NCI-H526 (cell line): ENCODE results near the gene ERBB4.

Experiments
- DNase-seq, 2 experiments: peaks; one replicate each; lab custom pipeline; 2025; lab: John Stamatoyannopoulos, UW

Gene ERBB4

DNA sequence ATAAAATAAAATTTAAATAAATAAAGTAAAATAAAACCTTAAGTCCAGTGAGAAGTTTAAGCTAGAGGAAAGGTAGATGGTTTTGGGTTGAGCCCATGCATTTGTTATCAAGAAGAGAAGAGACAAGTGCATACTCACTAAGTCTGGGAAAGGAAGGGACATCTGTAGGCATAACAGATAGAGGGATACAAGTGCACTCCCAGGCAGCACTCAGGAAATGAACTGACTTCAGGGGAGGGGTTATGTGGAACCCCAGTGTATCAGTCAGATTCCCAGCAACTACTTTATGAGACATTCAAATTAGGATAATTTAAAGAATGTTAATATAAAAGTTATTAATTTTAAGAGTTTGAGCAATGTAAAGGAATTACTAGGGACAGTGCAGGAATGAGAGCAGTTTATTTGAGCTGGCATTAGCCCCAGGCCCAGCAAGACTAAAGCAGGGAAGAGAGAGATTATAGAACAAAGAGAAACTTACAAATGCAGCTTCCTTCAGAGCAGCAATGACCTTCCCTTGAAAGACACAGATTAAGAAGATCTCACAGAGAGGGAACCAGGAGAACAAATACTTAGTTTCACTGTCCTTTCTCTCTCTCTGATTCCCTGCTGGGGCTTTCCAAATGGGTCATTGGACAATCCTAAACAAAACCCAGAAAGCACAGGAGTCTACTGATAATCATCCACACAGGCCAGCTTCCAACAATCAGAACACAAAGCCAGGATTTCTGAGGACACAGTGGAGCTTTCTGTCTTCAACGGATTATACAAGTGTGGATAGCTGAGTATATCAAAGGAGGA is 109.7 kb downstream of the ERBB4 start:
- DNase-seq, result peak in 1 of 2 experiments; percentile 11

DNA sequence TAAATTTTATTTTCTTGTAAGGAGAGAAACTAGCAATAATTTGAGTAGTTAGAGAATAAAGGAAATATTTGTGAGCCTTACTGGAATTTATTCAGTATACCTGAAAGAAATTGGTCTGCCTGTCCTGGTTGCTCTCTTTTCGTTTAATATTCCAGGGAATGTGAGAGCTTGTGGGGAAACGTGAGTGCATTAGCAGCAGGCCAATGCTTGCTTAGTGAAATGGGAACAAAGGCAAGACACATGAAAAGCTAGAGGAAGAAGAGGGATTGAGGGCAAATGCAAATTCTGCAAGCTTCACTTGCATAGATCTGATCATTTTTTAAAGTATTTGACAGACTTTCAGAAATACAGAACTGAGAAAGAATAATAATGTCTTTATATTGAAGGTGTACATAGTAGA is 111.0 kb downstream of the ERBB4 start:
- DNase-seq, result peak; percentile 69 to 83

DNA sequence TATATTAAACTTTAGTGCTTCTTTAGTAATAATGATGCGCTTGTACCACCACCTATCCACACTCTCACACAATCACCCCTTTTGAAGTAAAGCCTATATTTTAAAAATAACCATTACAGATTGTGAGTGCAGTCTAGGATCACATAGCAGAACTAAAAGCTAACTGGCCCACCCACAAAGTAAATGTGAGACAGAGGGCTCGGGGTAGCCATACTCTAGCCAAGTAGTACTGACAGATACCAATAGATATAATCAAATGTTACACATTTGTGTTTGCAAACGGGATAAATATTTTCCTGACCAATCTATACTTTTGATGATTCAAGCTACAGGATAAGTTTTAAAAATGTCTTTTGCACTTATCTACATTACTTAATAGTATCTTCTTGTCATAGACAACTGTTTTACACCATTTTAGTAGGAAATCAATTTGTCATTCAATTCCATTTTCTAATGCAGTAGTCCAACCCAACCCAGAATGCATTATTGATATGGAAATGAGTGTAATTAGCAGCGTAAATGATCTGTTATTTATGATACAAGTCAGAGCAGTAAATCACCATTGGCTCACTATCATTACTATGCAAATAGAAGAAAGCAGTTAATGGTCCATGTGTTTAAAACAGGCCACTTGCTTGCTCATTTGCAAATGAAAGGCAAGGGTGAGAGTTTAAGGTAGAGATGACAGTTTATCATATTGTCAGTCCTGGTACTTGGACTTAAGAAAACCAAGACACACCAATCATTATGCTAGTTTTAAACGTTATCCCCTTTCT is 111.8 kb downstream of the ERBB4 start:
- peak; percentile 81 to 85 for DNase-seq

DNA sequence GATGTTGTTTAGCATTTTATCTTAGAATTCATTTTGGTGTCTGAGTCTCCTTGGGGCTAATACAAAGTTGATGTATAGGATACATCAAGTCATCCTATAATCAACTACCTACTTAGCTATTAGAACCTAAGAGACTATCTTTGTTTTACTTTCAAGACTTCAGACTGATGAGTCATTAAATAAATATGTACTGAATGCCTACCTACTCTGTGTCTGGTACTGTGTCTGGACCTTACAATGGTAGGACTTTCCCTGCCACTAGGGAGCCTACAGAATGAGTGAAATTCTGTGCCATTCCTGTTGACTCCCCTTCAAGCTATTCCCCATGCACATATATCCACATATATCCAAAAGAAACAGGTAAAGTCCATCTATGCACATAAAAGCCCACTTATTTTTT is 114.5 kb downstream of the ERBB4 start:
- DNase-seq, result no peak

DNA sequence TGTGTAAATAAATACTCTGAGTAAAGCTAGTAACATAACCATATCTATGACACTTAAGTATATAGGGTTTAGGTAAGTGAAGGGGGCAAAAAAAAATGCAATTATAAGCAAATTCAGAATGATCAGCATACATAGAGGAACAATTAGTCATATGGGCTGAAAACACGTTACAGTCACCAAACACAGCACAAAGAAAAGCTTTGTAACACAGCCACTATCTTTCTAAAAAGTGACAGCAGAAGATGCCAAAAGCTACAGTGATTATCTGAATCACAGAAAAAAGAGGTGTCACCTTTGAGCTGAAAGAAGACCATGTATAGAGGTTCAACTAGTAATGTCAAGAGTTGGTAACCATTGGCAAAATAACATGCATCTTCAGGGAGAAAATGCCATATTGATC is 115.5 kb downstream of the ERBB4 start:
- no peak for DNase-seq

DNA sequence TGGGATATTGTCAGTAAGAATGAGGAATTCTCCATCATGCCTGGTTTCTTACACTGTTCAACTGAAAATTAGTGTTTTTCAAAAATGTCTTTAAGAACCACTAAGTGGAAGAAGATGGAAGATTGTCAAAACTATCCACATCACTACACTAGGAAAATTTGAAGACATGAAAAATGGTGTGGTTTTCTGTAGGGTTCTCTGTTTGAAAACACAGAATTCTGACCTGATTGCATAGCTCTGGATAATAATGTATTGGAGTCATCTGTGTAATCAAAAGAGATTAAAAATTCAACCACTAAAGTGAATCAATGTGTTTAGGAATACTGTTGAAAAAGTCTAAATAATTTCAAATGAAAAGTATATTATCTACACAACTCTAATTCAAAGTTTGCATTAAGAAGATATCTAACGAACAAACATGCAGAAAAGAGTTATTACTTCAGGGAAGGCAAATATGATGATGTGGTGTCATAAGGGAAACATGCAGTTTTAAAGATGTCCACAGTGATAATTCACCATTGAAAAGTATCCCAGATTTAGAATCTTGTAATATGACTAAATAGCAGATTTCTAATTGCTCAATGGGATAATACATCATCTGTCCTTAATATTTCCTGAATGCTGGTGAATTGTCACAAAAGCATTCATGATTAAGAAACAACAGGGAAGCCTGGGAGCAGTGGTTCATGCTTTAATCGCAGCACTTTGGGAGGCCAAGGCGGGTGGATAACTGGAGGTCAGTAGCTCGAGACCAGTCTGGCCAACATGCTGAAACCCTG is 116.9 kb downstream of the ERBB4 start:
- DNase-seq, result no peak

DNA sequence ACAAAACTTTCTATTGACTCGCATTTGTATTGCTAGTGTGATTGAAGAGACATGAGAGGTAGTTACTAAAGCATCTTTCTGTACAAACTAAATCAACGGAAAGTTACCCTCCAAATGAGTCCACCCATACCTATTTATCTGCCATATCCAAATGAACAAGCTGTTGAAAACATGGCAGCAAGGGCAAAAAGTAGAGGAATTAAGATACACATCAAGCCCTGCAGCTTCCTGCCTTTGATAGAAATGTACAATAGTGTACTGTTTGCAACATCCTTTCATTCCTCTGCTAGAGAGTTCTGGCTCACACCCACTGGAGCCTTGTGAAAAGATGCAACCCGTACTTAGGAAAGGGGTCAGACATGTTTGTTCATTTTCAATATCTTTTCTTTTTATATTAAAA is 122.5 kb downstream of the ERBB4 start:
- DNase-seq, result no peak

DNA sequence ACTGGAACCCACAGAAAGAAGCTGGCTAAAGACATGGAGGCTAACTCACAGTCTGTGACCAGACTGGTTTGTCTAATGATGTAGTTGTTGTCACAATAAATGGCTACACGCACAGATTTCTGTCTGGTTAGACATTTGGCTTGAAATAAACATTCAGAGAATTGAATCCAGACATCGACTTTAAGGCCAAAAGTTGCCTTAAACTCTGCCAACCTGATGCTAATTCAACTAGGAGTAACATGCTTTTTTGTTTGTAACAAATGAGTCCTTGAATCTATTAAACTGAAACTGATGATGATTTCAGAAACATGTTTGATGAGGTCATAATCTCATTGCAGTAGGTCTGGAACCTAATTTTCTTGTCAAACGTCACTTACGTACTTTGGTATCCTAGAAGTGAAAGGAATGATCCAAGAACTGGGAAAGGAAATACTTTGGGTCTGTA is 123.8 kb downstream of the ERBB4 start:
- no peak for DNase-seq

DNA sequence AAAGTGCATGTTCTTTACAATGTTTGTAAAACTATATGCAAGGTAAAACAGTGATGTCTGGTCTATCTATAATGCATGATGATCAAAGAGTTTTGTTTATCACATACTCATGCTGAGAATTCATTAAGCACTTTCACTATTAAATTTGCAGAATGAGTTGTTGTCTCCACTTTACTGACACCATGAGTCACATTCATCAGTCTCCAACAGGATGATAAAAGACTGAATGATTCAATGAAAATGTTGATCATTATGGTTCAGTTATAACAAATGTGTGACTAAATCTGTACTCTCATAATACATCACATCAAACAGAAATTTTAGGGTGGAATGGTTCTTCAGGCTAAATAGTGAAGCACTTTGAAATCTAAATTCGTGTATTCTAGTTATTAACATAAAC is 129.0 kb downstream of the ERBB4 start:
- DNase-seq, result no peak

DNA sequence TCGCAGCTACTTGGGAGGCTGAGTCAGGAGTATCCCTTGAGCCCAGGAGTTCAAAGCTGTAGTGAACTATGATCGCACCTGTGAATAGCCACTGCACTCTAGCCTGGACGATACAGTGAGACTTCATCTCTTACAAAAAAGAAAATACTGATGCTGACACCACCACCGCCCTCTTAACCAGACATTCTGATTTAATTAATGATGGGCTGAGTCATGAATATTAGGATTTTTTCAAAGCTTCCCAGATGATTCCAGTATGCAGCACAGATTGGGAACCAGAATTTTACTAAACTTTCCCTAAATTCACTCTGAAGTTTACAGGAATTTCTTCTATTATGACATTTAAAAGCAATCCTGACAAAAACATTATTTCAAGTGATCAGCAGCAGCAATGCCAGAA is 130.1 kb downstream of the ERBB4 start:
- no peak for DNase-seq

DNA sequence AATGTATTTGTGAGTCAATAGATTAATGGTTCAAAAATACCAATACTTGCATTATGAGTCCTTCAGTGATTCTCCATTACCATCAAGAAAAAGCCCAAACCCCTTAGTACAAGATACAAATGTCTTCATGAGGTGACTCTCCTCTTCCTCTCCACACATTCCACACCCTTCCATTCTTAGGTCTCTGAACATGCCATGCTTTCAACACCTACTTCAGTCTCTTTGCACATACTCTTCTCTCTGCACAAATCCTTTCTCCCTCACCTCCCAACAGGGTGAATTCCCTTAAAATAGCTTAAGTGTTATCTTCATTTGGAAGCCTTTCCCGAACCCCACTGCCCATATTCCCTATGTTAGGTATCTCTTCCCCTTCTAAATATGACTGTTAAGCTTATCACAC is 131.9 kb downstream of the ERBB4 start:
- no peak for DNase-seq

DNA sequence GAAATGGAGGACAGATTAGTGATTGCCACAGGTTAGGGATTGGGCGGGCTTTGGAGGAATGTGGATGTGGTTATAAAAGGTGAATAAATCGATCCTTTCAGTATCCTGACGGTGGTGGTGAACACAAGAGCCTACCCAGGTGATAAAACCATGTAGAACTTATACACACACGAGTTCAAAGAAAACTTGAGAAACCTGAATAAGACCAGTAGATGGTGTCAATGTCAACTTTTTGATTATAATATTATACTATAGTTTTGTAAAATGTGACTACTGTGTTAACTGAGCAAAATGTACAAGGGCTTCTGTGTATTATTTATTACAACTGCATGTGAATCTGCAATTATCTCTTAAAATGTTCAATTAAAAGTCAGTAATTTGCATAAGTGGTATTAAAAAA is 136.3 kb downstream of the ERBB4 start:
- DNase-seq, result no peak

DNA sequence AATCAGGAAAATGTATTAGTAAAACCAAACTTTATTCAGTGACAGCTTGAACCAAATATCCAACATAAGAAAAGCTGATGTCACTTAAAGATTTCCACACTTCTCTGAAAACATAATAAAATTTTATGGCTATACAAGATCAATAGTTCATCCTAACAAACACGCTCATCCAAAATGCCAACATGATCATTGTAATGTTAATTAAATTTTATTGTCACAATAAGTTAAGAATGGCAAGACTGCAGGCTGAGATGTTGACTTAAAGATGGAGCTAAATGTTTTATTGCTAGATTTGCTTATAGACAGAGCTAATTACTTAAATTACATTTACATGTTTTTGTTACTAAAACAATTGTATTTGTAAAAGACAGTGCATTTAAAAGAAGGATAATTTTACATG is 140.3 kb downstream of the ERBB4 start:
- no peak for DNase-seq

DNA sequence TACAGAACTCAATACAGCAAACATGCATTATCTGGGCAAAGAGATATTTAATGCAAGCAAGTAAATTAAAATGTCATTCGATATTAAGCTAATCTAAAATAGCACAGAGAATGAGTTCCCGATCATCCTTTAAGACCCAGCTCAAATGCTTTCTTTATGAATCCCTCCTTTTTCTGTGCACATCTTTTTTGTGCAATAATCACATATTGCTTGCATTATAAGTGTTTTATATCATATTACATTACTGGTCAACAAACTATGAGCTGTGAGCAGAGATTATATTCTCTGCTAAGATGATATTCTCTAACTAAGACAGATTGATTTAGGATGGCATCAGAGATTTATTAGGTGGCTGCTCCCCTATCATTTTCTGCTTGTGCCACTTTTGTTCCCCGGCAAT is 146.1 kb downstream of the ERBB4 start:
- no peak for DNase-seq

DNA sequence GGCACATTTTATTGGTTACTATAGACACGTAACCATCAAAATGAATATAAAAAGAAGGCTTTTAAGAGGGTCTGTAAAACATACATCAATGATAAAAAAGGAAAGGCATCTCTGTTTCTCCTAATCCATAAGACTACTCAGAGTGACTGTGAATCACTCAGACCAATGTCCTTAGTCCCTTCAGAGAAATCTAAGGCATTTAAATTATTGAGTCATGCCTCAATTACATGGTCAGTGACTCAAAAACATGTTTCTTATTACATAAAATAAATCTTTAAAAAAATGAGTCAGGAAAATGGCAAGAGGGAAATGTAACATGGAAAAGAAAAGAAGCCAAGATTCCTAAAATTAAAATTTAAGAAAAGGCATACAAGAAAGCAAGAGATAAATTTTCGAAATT is 146.6 kb downstream of the ERBB4 start:
- no peak for DNase-seq

DNA sequence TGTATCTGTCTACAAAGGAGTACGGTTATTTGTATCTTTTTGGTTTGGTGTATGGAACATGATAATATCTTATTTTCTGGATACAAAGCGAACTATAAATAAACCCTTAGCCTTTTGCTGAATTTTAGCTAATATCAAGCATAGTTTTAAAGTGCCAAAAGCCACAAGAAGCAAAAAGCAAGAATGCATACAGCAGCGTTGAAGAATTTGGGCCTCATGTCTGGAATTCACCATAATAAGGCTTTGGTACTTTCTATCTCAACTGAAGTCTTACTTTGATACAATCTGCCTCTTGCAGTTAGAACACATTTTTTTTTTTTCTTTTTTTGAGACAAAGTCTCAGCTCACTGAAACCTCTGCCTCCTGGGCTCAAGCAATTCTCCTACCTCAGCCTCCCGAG is 151.5 kb downstream of the ERBB4 start:
- DNase-seq, result no peak

DNA sequence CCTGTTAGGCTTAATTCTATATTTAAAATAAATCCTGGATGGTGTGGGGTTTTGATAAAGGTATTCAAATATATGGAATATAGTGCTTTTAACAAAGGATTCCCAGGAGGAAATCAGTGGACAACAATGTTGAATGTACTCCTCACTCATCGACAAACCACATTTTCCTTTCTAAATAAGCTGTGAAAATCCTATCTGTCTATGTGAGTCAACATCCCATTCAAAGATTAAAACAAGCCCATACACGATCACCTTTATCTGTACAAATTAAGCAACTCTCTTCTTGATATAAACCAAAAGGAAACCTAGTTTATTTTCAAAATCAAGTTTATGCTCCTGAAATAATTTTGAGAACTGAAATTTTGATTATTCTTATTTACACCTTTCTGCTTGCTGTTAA is 153.4 kb downstream of the ERBB4 start:
- no peak for DNase-seq

DNA sequence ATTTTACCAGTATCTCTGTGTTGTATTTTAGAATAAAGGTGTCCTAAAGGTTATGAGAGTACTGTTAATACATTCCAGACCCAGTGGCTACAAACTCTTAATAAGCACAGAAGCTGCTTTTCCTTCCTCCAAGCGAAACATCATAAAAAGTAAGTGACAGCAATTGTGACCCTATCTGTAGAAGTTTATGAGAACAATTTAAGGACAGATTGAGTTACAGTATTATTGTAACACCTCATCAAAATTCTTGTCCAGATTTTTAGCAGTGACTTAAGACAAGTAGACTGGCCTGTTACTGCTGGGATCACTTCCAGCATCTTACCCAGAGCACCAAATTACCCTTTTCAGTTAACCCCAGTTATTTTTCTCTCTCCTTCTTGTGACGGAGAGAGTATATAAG is 154.6 kb downstream of the ERBB4 start:
- no peak for DNase-seq

DNA sequence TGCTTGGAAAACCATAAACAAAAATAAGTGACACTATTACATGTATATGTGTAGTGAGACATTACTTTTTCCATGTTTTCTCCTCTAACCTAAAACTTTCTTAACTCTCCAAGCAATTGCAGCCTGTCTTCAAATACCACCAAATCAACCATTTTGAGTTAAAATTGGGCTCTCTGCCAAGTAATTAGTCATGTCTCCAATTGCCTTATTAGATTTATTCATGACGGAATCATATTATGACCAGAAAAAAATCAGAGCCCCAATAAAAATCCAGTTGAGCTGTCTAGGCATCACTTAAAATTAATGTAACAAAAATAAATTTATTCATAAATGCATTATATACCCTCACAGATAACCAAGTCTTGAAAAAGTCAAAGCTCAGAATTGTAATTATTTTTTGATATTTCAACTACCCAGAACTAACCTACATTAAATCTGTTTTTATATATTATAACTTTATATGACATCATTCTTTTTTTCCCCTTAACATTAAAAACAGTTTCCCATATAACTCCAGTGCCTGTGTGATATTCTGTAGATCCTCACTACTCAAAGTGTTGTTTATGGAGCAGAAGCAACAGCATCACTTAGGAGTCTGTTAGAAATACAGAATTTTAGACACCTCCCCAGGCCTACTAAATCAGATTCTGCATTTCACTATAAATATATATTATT is 157.0 kb downstream of the ERBB4 start:
- DNase-seq, result no peak

DNA sequence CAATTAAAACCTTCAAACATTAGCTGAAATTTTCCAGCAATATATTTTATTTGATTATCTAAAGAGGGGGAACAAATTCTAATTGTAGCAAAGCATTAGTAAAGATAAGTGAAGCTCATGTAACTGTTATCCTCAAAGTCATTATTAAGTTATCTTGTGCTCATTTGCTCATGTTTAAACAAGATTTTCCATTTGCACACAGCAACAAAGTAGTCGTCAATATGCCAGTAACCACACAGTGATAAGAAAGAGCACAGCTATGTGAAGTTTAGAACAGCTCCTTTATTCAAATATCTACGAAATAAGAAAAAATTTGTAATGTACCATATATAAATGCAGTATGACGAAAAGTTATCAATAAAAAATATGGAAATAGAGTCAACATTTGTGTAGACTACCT is 159.5 kb downstream of the ERBB4 start:
- no peak for DNase-seq

DNA sequence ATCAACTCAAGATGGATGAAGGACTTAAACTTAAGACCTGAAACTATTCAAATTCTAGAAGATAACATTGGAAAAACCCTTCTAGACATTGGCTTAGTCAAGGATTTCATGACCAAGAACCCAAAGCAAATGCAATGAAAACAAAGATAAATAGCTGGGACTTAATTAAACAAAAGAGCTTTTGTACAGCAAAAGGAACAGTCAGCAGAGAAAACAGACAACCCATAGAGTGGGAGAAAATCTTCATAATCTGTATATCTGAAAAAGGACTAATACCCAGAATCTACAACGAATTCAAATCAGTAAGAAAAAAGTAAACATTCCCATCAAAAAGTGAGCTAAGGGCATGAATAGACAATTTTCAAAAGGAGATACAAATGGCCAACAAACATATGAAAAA is 171.2 kb downstream of the ERBB4 start:
- DNase-seq, result no peak
